ENCODE data around the gene NELL1. TPM values are rescaled to one million over a fixed set of nuclear protein-coding genes. Genes with fewer than 3 reads are reported as not detected.

NELL1 gene
- polyA plus RNA-seq, 2 of the 4 experiments (the other 2 are of a cell fraction): not detected

- TF ChIP-seq HOXB5 (CRISPR knock-in tag; IDR thresholded peaks at IDR 0.05): no peak
- no peak for TF ChIP-seq HEYL (CRISPR knock-in tag; IDR thresholded peaks at IDR 0.05)
- TF ChIP-seq ZSCAN20 (CRISPR knock-in tag; IDR thresholded peaks at IDR 0.05): no peak
- no peak for TF ChIP-seq ZC3H11A (IDR thresholded peaks at IDR 0.05)
- no peak for TF ChIP-seq TP53 (CRISPR knock-in tag; IDR thresholded peaks at IDR 0.05)
- TF ChIP-seq EP300 (IDR thresholded peaks at IDR 0.05): no peak
Measured at GRCh38 chr11:21059879-21060278, 390.5 kb downstream of the NELL1 start (continued).

DNA sequence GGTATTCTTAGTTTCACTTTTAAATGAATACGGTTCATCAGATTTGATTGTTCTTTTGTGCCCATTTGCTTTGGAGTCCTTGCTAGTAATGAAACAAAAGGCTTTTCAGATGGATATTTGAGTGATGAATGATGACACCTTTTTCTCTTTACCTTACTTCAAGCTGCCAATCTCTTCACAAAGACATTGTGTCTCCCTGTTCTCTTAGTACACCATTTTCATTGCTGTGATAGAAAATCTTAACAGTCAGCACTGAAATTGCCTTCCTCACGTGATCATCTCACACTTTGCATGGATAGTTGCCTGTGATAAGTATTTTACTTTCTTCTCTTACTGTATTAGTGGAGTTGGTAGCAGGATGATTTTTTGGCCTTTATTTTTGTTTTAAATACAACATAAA is 396.6 kb downstream of the NELL1 start:
- ChIA-PET POLR2A (no interaction called here), CTCF (no interaction called here)
- Histone ChIP-seq H3K9me3 (0 out of 3 replicates have a peak, but pooled peaks cover 3% of the 10 kb centered on the region), H3K4me1 (no peaks in the 10 kb centered on the region), H3K27ac (no peak overlapping the region), H3K4me3 (no peak overlapping the region; the same call in 2 of the 3 replicates), H3K4me2 (peak overlapping the region; percentile 36; the same call in 2 of the 3 replicates)
- TF ChIP-seq SMC3 (IDR thresholded peaks at IDR 0.05) (no peak), MAZ (IDR thresholded peaks at IDR 0.05; ENCODE audit: borderline replicate concordance, low read depth, low read length) (no peak), RNF2 (IDR thresholded peaks at IDR 0.05; ENCODE audit: borderline replicate concordance, low read depth) (no peak), CHD4 (IDR thresholded peaks at IDR 0.05; ENCODE audit: borderline replicate concordance) (no peak), POLR2AphosphoS2 (conservative IDR thresholded peaks at IDR 0.05; ENCODE audit: low read length) (no peak), USF2 (IDR thresholded peaks at IDR 0.05) (no peak), RFX5 (IDR thresholded peaks at IDR 0.05) (no peak), EHMT2 (IDR thresholded peaks at IDR 0.05; ENCODE audit: low read depth) (no peak), MAFK (IDR thresholded peaks at IDR 0.05; ENCODE audit: partially characterized antibody) (no peak), NPAS2 (CRISPR knock-in tag; IDR thresholded peaks at IDR 0.05; ENCODE audit: borderline replicate concordance) (no peak), ESRRA (IDR thresholded peaks at IDR 0.05; ENCODE audit: borderline replicate concordance, low read length) (no peak), HEYL (CRISPR knock-in tag; IDR thresholded peaks at IDR 0.05) (no peak)
- ATAC-seq (no peak), FAIRE-seq (no peak), DNase-seq (ENCODE audit: low read depth in 1 of 2, low spot score in 1 of 2) (no peak)
- WGBS (ENCODE audit: missing lambda C conversion rate): 3% methylated on average over 2 of the region's 2 CpGs

- ChIA-PET CTCF (interaction anchor here (0.6 kb wide), 1 partner anchor 1037 kb away, joined by 3 read pairs; no protein-coding TSS in a partner anchor), POLR2A (no interaction called here)
- H3K9me3 ChIP-seq: no peaks in the 10 kb centered on the region; the same call in 2 of the 3 replicates
- no peaks in the 10 kb centered on the region for H3K4me1 ChIP-seq
- H3K4me3 ChIP-seq: no peak overlapping the region
- DNase-seq (ENCODE audit: low read depth in 1 of 2, low spot score in 1 of 2) (no peak), ATAC-seq (no peak), FAIRE-seq (no peak)
- WGBS (ENCODE audit: missing lambda C conversion rate): 1% methylated on average over 3 of the region's 3 CpGs
- TF ChIP-seq MAFK (IDR thresholded peaks at IDR 0.05; ENCODE audit: partially characterized antibody) (no peak), ZFP36 (IDR thresholded peaks at IDR 0.05; ENCODE audit: borderline replicate concordance, partially characterized antibody) (no peak), GATA3 (IDR thresholded peaks at IDR 0.05; ENCODE audit: borderline replicate concordance) (no peak), POLR2A (IDR thresholded peaks at IDR 0.05; ENCODE audit: low read length) (no peak), HOXB5 (CRISPR knock-in tag; IDR thresholded peaks at IDR 0.05) (no peak), HEYL (CRISPR knock-in tag; IDR thresholded peaks at IDR 0.05) (no peak), EHMT2 (IDR thresholded peaks at IDR 0.05; ENCODE audit: low read depth) (no peak), PHF8 (IDR thresholded peaks at IDR 0.05; ENCODE audit: borderline replicate concordance, low read depth) (no peak), TFCP2L1 (CRISPR knock-in tag; IDR thresholded peaks at IDR 0.05) (no peak), EHF (CRISPR knock-in tag; IDR thresholded peaks at IDR 0.05) (no peak), CBX2 (IDR thresholded peaks at IDR 0.05; ENCODE audit: borderline replicate concordance, low read depth) (no peak), BCL3 (IDR thresholded peaks at IDR 0.05) (no peak), NPAS2 (CRISPR knock-in tag; IDR thresholded peaks at IDR 0.05; ENCODE audit: borderline replicate concordance) (no peak), RNF2 (IDR thresholded peaks at IDR 0.05; ENCODE audit: borderline replicate concordance, low read depth) (no peak), HOXB13 (CRISPR knock-in tag; IDR thresholded peaks at IDR 0.05; ENCODE audit: low read depth) (no peak), ZC3H11A (IDR thresholded peaks at IDR 0.05) (no peak), NFE2L2 (conservative IDR thresholded peaks at IDR 0.05; ENCODE audit: low read length) (no peak), CHD2 (IDR thresholded peaks at IDR 0.05; ENCODE audit: low read length, partially characterized antibody) (no peak)
- TF ChIP-seq, protein P1, sequence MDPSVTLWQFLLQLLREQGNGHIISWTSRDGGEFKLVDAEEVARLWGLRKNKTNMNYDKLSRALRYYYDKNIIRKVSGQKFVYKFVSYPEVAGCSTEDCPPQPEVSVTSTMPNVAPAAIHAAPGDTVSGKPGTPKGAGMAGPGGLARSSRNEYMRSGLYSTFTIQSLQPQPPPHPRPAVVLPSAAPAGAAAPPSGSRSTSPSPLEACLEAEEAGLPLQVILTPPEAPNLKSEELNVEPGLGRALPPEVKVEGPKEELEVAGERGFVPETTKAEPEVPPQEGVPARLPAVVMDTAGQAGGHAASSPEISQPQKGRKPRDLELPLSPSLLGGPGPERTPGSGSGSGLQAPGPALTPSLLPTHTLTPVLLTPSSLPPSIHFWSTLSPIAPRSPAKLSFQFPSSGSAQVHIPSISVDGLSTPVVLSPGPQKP (IDR thresholded peaks at IDR 0.05; ENCODE audit: low read depth, low read length): no peak
- TF ChIP-seq, protein P2, sequence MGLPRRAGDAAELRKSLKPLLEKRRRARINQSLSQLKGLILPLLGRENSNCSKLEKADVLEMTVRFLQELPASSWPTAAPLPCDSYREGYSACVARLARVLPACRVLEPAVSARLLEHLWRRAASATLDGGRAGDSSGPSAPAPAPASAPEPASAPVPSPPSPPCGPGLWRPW (IDR thresholded peaks at IDR 0.05): no peak
- no peak overlapping the region for H3K4me2 ChIP-seq
- H3K27ac ChIP-seq: no peak overlapping the region
Measured at GRCh38 chr11:21068886-21069285, 399.5 kb downstream of the NELL1 start.

Data from A549 (cell line).